Endothelial cell of umbilical vein (primary cell): Measurements from ENCODE around the gene PGD.

Experiments used
- CTCF ChIP-seq, 2 donors: IDR thresholded peaks; 1 replicate in 1 of 2; 2 replicates in 1 of 2; pipeline ENCODE4 v1.5.1; 2011; ENCODE audit warnings: low read length in 2 of 2, mild to moderate bottlenecking in 2 of 2, moderate library complexity in 2 of 2, control low read depth in 1 of 2, inconsistent platforms in 1 of 2, low read depth in 1 of 2; ENCODE audit not compliant: insufficient read depth in 1 of 2; ENCODE audit errors: extremely low read depth in 1 of 2
- JUN ChIP-seq: IDR thresholded peaks from 2 replicates; pipeline ENCODE4 v1.6.1; 2011; ENCODE audit warnings: borderline replicate concordance, low read depth; ENCODE audit not compliant: insufficient read length, insufficient read depth
- POLR2A ChIP-seq: IDR thresholded peaks from 2 replicates; pipeline ENCODE4 v1.6.1; 2012; ENCODE audit warnings: low read depth, mild to moderate bottlenecking, control low read depth, low read length

- TF ChIP-seq CTCF (IDR thresholded peaks at IDR 0.05; ENCODE audit: extremely low read depth in 1 of 2, insufficient read depth in 1 of 2, low read depth in 1 of 2, low read length in 2 of 2) (no peak), POLR2A (no peak), JUN (no peak)
These were observed 48.0 kb downstream of the PGD start for GRCh38 chr1:10446790-10447422.
